GM18499 (cell line): ENCODE data around the gene DYSF.

Source experiments
- ATAC-seq: cut with Tn5 transposase; IDR thresholded peaks from one replicate; pipeline ENCODE4 v1.9.1; 2021; ENCODE audit warnings: moderate number of reproducible peaks; ENCODE audit not compliant: insufficient read depth, unreplicated experiment

The DYSF gene

GRCh38 chr2:71546777-71547281, 93.5 kb downstream of the DYSF start:
- ATAC-seq, result no peak

GRCh38 chr2:71547616-71548285, 94.4 kb downstream of the DYSF start:
- no peak for ATAC-seq

GRCh38 chr2:71548646-71549425, 95.5 kb downstream of the DYSF start:
- no peak for ATAC-seq

- no peak for ATAC-seq
These were observed 97.7 kb downstream of the DYSF start for GRCh38 chr2:71550801-71551630.

GRCh38 chr2:71551631-71551915, 98.2 kb downstream of the DYSF start:
- no peak for ATAC-seq

GRCh38 chr2:71552356-71552755, 99.0 kb downstream of the DYSF start:
- no peak for ATAC-seq

GRCh38 chr2:71552861-71553301, 99.5 kb downstream of the DYSF start:
- no peak for ATAC-seq

- no peak for ATAC-seq
These were observed 100.8 kb downstream of the DYSF start for GRCh38 chr2:71554028-71554705.

- ATAC-seq, result no peak
These were observed 101.3 kb downstream of the DYSF start for GRCh38 chr2:71554706-71555056.

GRCh38 chr2:71555798-71556454, 102.6 kb downstream of the DYSF start:
- no peak for ATAC-seq

GRCh38 chr2:71556692-71557250, 103.4 kb downstream of the DYSF start:
- no peak for ATAC-seq

GRCh38 chr2:71557321-71557720, 104.0 kb downstream of the DYSF start:
- ATAC-seq, result no peak

- ATAC-seq, result no peak
These were observed 105.1 kb downstream of the DYSF start for GRCh38 chr2:71558300-71559051.

- no peak for ATAC-seq
These were observed 105.9 kb downstream of the DYSF start for GRCh38 chr2:71559080-71559827.

GRCh38 chr2:71559828-71560637, 106.7 kb downstream of the DYSF start:
- ATAC-seq, result no peak

- ATAC-seq, result no peak
These were observed 107.3 kb downstream of the DYSF start for GRCh38 chr2:71560638-71561011.

- no peak for ATAC-seq
These were observed 108.3 kb downstream of the DYSF start for GRCh38 chr2:71561441-71562267.
